Loucy (cell line): Measurements from ENCODE around the gene RANBP3.
A peak's percentile ranks its signal among the peaks of the same experiment; 100 is the strongest.

ENCODE experiments used
- H2AFZ ChIP-seq: fragments of 200-600 bp; sonication (generic); 2 replicates; pipeline ENCODE4 v1.6.0; 2016; ENCODE audit warnings: antibody characterized with exemption, mild to moderate bottlenecking, low read length, moderate library complexity
- H3F3A ChIP-seq: fragments of 200-600 bp; 2 replicates; pipeline ENCODE4 v1.6.0; 2016; ENCODE audit warnings: antibody characterized with exemption, low read depth, mild to moderate bottlenecking
- H3K27me3 ChIP-seq: fragments of 200-600 bp; sonication (generic); 2 replicates; pipeline ENCODE4 v1.6.1; 2014; ENCODE audit warnings: low read length, mild to moderate bottlenecking; ENCODE audit not compliant: insufficient read depth, poor library complexity, severe bottlenecking
- H3K36me3 ChIP-seq: fragments of 200-600 bp; sonication (generic); 2 replicates; pipeline ENCODE4 v1.6.1; 2016; ENCODE audit warnings: low read length; ENCODE audit not compliant: insufficient read depth
- H3K4me1 ChIP-seq: fragments of 200-600 bp; sonication (generic); 2 replicates; pipeline ENCODE4 v1.5.1; 2014; ENCODE audit warnings: low read length, mild to moderate bottlenecking; ENCODE audit not compliant: insufficient read depth, poor library complexity, severe bottlenecking
- H3K4me2 ChIP-seq: fragments of 200-600 bp; sonication (generic); 2 replicates; pipeline ENCODE4 v1.6.0; 2014; ENCODE audit warnings: antibody characterized with exemption, low read length, low read depth, mild to moderate bottlenecking; ENCODE audit not compliant: poor library complexity, severe bottlenecking
- H3K4me3 ChIP-seq: fragments of 200-600 bp; sonication (generic); 2 replicates; pipeline ENCODE4 v1.5.1; 2014; ENCODE audit warnings: low read length, mild to moderate bottlenecking, mixed read lengths; ENCODE audit not compliant: poor library complexity, severe bottlenecking
- H3K79me2 ChIP-seq: fragments of 200-600 bp; sonication (generic); 2 replicates; pipeline ENCODE4 v1.6.1; 2014; ENCODE audit warnings: low read length; ENCODE audit not compliant: insufficient read depth
- H3K9ac ChIP-seq: fragments of 200-600 bp; sonication (generic); 2 replicates; pipeline ENCODE4 v1.6.0; 2014; ENCODE audit warnings: mild to moderate bottlenecking, low read depth, low read length, moderate library complexity; ENCODE audit not compliant: poor library complexity, severe bottlenecking
- H3K9me2 ChIP-seq: fragments of 200-600 bp; sonication (generic); replicated peaks from 2 replicates; pipeline ENCODE4 v1.6.1; 2016; ENCODE audit warnings: low read depth, low read length, mixed read lengths
- H3K9me3 ChIP-seq: fragments of 200-600 bp; sonication (generic); 2 replicates; pipeline ENCODE4 v1.6.1; 2014; ENCODE audit warnings: mild to moderate bottlenecking, antibody characterized with exemption, low read length, low read depth; ENCODE audit not compliant: insufficient read depth
- H4K20me1 ChIP-seq: fragments of 200-600 bp; sonication (generic); 2 replicates; pipeline ENCODE4 v1.6.0; 2014; ENCODE audit warnings: antibody characterized with exemption, low read length, mild to moderate bottlenecking; ENCODE audit not compliant: insufficient read depth, poor library complexity, severe bottlenecking
- EZH2phosphoT487 ChIP-seq: fragments of 200-600 bp; IDR thresholded peaks from 2 replicates; pipeline ENCODE4 v1.6.1; 2018; ENCODE audit warnings: antibody characterized with exemption, mild to moderate bottlenecking, moderate library complexity, borderline replicate concordance
- TF ChIP-seq, protein P1 (sequence below): fragments of 200-600 bp; sonication (generic); conservative IDR thresholded peaks from 2 replicates; pipeline ENCODE4 v1.5.1; 2014; ENCODE audit warnings: mild to moderate bottlenecking, antibody characterized with exemption, low read length

The RANBP3 gene

GRCh38 chr19:5953680-5954213 lies 24.2 kb downstream of the RANBP3 start:
- Histone ChIP-seq H3K79me2 (peaks cover 99% of the 10 kb centered on the region), H2AFZ (no peak overlapping the region), H3K9ac (no peak overlapping the region), H3K9me2 (no peaks in the 10 kb centered on the region), H4K20me1 (peaks cover 79% of the 10 kb centered on the region), H3K4me2 (peak overlapping the region; percentile 13), H3K36me3 (peaks cover 23% of the 10 kb centered on the region; the same call in 1 of the 2 replicates), H3K9me3 (no peaks in the 10 kb centered on the region), H3F3A (no peaks in the 10 kb centered on the region), H3K4me1 (peaks cover 19% of the 10 kb centered on the region), H3K4me3 (no peak overlapping the region), H3K27me3 (no peaks in the 10 kb centered on the region)
- TF ChIP-seq EZH2phosphoT487, result no peak
- TF ChIP-seq, protein P1, sequence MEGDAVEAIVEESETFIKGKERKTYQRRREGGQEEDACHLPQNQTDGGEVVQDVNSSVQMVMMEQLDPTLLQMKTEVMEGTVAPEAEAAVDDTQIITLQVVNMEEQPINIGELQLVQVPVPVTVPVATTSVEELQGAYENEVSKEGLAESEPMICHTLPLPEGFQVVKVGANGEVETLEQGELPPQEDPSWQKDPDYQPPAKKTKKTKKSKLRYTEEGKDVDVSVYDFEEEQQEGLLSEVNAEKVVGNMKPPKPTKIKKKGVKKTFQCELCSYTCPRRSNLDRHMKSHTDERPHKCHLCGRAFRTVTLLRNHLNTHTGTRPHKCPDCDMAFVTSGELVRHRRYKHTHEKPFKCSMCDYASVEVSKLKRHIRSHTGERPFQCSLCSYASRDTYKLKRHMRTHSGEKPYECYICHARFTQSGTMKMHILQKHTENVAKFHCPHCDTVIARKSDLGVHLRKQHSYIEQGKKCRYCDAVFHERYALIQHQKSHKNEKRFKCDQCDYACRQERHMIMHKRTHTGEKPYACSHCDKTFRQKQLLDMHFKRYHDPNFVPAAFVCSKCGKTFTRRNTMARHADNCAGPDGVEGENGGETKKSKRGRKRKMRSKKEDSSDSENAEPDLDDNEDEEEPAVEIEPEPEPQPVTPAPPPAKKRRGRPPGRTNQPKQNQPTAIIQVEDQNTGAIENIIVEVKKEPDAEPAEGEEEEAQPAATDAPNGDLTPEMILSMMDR, result no peak

DNA sequence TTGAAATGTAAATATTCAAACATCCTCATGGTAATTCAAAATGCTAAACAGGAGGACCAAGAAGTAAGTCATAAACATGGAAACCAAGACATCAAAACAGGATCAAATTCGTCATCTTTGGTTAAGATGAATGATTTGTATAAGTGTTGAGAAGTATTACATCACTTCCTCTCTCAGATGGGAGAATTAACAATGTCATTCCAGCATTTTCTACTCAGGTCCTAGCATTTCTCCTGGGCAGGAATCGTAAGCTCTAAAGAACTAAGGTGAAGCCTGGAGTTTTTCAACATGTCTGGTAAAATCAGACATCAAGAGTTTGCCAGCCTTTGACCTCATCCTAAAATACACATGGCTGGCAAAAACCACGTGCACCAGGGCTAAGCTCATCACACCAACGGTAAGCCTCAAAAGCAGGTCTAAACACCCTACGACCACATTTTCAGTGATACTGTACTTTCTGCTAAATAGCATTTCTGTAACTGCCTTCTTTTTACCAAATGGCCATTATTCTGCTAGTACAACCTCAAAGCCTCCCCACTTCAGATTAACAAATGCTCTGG lies 24.8 kb downstream of the RANBP3 start:
- Histone ChIP-seq H3K27me3 (no peaks in the 10 kb centered on the region), H4K20me1 (peaks cover 73% of the 10 kb centered on the region), H3K9me2 (no peaks in the 10 kb centered on the region), H3K36me3 (peaks cover 23% of the 10 kb centered on the region; the same call in 1 of the 2 replicates), H3K9me3 (no peaks in the 10 kb centered on the region), H3F3A (no peaks in the 10 kb centered on the region), H3K4me3 (no peak overlapping the region), H3K79me2 (peaks cover 98% of the 10 kb centered on the region), H3K4me1 (peaks cover 18% of the 10 kb centered on the region), H3K9ac (no peak overlapping the region), H3K4me2 (peak overlapping the region; percentile 13), H2AFZ (no peak overlapping the region)
- TF ChIP-seq EZH2phosphoT487, result no peak
- TF ChIP-seq, protein P1, result no peak

DNA sequence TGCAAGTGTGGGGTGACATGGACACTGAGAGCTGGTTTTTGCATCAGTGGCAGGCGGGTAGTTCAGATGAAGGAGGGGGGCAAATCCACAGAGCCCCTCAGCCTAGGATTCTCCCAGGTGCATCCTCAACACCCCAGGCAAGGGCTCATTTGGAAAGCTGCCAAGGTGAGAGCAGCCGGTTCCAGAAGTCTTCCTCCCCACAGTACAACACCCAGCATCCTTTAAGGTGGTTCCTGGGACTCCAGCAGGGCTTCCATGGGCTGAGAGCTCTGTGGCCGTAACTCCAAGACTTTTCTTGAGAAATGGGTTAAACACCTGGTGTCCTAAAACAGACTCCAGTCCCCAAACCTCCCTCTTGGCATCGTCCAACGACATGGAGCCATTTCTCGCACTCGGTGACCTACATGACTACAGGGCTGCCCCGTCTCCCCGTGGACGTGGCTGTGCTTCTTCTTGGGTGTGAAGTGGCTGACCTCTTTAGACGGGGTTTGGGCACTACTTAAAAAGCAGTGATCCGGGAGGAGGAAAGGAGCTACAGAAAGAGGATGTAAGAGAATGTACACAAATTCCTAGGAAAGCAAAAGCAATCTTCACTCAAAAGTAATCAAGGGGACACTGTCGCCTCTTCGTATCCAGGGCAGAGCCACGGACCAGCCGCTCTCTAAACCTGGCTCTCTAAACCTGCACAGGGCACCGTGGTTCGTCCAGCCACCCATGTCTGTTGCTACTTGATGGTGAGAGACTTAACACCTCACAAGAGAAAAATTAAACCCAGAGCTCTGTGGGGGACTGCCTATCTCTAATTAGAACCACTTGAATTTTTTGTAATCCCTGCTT lies 25.5 kb downstream of the RANBP3 start:
- Histone ChIP-seq H3K9ac (no peak overlapping the region), H3K9me3 (no peaks in the 10 kb centered on the region), H3K9me2 (no peaks in the 10 kb centered on the region), H3K27me3 (no peaks in the 10 kb centered on the region), H3K4me3 (no peak overlapping the region), H3K36me3 (peaks cover 27% of the 10 kb centered on the region; the same call in 1 of the 2 replicates), H3F3A (no peaks in the 10 kb centered on the region), H3K4me2 (no peak overlapping the region), H3K79me2 (peaks cover 98% of the 10 kb centered on the region), H4K20me1 (peaks cover 66% of the 10 kb centered on the region), H3K4me1 (peaks cover 18% of the 10 kb centered on the region), H2AFZ (no peak overlapping the region)
- no peak for TF ChIP-seq EZH2phosphoT487
- TF ChIP-seq, protein P1, result no peak
